Karpas-422 (cell line): Measurements from ENCODE around the gene LYPLAL1. TPM values are rescaled to one million over a fixed set of nuclear protein-coding genes. Genes with fewer than 3 reads are reported as not detected.
"Not testable (repeated sequence)": the region's sequence is repeated elsewhere in the genome, so short reads cannot be mapped to it uniquely, and the experiment has no call there.

Experiments
- DNase-seq: peaks from one replicate; pipeline ENCODE4 v3.0.0-alpha.2; 2015
- H2AFZ ChIP-seq: fragments of 200-600 bp; sonication (generic); 2 replicates; pipeline ENCODE4 v1.6.1; 2014; ENCODE audit warnings: antibody characterized with exemption, low read length, mixed read lengths
- H3K27ac ChIP-seq: fragments of 200-600 bp; sonication (generic); 2 replicates; pipeline ENCODE4 v1.5.1; 2014; ENCODE audit warnings: mild to moderate bottlenecking, low read length, moderate library complexity
- H3K27me3 ChIP-seq: fragments of 200-600 bp; sonication (generic); 2 replicates; pipeline ENCODE4 v1.6.1; 2014; ENCODE audit warnings: low read length, mixed read lengths
- H3K36me3 ChIP-seq: fragments of 200-600 bp; sonication (generic); 2 replicates; pipeline ENCODE4 v1.6.1; 2014; ENCODE audit warnings: low read length, mixed read lengths; ENCODE audit not compliant: insufficient read depth
- H3K4me1 ChIP-seq: fragments of 200-600 bp; sonication (generic); 2 replicates; pipeline ENCODE4 v1.6.1; 2014; ENCODE audit warnings: mild to moderate bottlenecking, low read length, mixed read lengths
- H3K4me2 ChIP-seq: fragments of 200-600 bp; sonication (generic); 2 replicates; pipeline ENCODE4 v1.6.1; 2014; ENCODE audit warnings: low read length, low read depth, mild to moderate bottlenecking; ENCODE audit not compliant: poor library complexity, severe bottlenecking
- H3K4me3 ChIP-seq: fragments of 200-600 bp; sonication (generic); 2 replicates; pipeline ENCODE4 v1.5.1; 2014; ENCODE audit warnings: mild to moderate bottlenecking, antibody characterized with exemption, low read length, mixed read lengths
- H3K79me2 ChIP-seq: fragments of 200-600 bp; sonication (generic); 2 replicates; pipeline ENCODE4 v1.6.1; 2014; ENCODE audit warnings: mild to moderate bottlenecking, low read length, mixed read lengths
- H3K9ac ChIP-seq: fragments of 200-600 bp; sonication (generic); 2 replicates; pipeline ENCODE4 v1.6.0; 2014; ENCODE audit warnings: low read length
- H3K9me2 ChIP-seq: fragments of 200-600 bp; sonication (generic), shearing (Covaris generic); replicated peaks from 2 replicates; pipeline ENCODE4 v1.6.0; 2014; ENCODE audit warnings: mild to moderate bottlenecking, low read length, moderate library complexity; ENCODE audit not compliant: insufficient read depth
- H3K9me3 ChIP-seq: fragments of 300-700, 200-600 bp; sonication (generic); 2 replicates; pipeline ENCODE4 v1.6.1; 2014; ENCODE audit warnings: low read length, mixed read lengths
- H4K20me1 ChIP-seq: fragments of 200-600 bp; sonication (generic); 2 replicates; pipeline ENCODE4 v1.6.1; 2014; ENCODE audit warnings: mild to moderate bottlenecking, antibody characterized with exemption, low read length, low read depth; ENCODE audit not compliant: insufficient read depth
- total RNA-seq: library from RNA; depleted of rRNA; stranded (reverse); fragments of >200 nt; shearing (Covaris generic); gene quantifications from 2 replicates; pipeline ENCODE4 v1.2.3, GENCODE V29; 2014; ENCODE audit warnings: low replicate concordance

Gene LYPLAL1
- total RNA-seq, 1 experiment from 2014 or later, result 85.1 TPM

GRCh38 chr1:219250468-219250867 lies 76.8 kb downstream of the LYPLAL1 start:
- not testable (repeated sequence) for H3K4me1 ChIP-seq, H3K9me3 ChIP-seq, H3K27me3 ChIP-seq, DNase-seq, H3K36me3 ChIP-seq, H2AFZ ChIP-seq, H3K27ac ChIP-seq, H3K4me2 ChIP-seq, H4K20me1 ChIP-seq, H3K9me2 ChIP-seq, H3K9ac ChIP-seq, H3K4me3 ChIP-seq
- peaks cover 28% of the 10 kb centered on the region for H3K79me2 ChIP-seq

GRCh38 chr1:219257751-219258150 lies 84.1 kb downstream of the LYPLAL1 start:
- no peak overlapping the region for H3K4me2 ChIP-seq
- H4K20me1 ChIP-seq, result no peaks in the 10 kb centered on the region
- H3K27me3 ChIP-seq, result no peaks in the 10 kb centered on the region
- H3K79me2 ChIP-seq, result peaks cover 21% of the 10 kb centered on the region
- H2AFZ ChIP-seq, result no peak overlapping the region
- no peaks in the 10 kb centered on the region for H3K4me1 ChIP-seq
- H3K4me3 ChIP-seq, result no peak overlapping the region
- no peak overlapping the region for H3K9ac ChIP-seq
- DNase-seq, result no peak
- H3K36me3 ChIP-seq, result peaks cover 5% of the 10 kb centered on the region; the same call in 1 of the 2 replicates
- peaks cover 6% of the 10 kb centered on the region; the same call in 1 of the 2 replicates for H3K9me3 ChIP-seq
- no peak overlapping the region for H3K27ac ChIP-seq
- no peaks in the 10 kb centered on the region for H3K9me2 ChIP-seq

DNA sequence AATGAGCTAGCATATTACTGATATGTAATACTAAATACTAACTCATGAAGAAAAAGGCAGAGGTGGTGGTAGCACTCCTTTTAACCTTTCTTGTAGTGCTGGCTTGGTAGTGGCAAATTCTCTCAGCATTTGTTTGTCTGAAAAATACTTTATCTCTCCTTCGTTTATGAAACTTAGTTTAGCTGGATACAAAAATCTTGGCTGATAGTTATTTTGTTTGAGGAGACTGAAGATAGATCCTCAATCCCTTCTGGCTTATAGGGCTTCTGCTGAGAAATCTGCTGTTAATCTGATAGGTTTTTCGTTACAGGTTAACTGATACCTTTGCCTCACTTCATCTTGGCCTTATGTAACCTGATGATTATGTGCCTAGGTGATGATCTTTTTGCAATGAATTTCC lies 87.8 kb downstream of the LYPLAL1 start:
- Histone ChIP-seq H4K20me1 (no peaks in the 10 kb centered on the region), H2AFZ (no peak overlapping the region), H3K9me2 (no peaks in the 10 kb centered on the region), H3K9me3 (peaks cover 6% of the 10 kb centered on the region; the same call in 1 of the 2 replicates), H3K27me3 (no peaks in the 10 kb centered on the region), H3K4me1 (no peaks in the 10 kb centered on the region), H3K36me3 (peaks cover 5% of the 10 kb centered on the region; the same call in 1 of the 2 replicates), H3K79me2 (peaks cover 14% of the 10 kb centered on the region; the same call in 1 of the 2 replicates), H3K4me2 (no peak overlapping the region), H3K4me3 (no peak overlapping the region), H3K9ac (no peak overlapping the region), H3K27ac (no peak overlapping the region)
- DNase-seq, result no peak
